ENCODE data around the gene ASPRV1. TPM values are rescaled to one million over a fixed set of nuclear protein-coding genes. Genes with fewer than 3 reads are reported as not detected.

ASPRV1 gene
- total RNA-seq, 1 experiment from 2014 or later: 1.3 TPM

- CTCF ChIA-PET: interaction anchor here (0.9 to 1.1 kb wide), 2 partner anchors 96 to 250 kb away, joined by 3 to 6 read pairs; no protein-coding TSS in a partner anchor
- Mint-ChIP-seq H3K9me3 (no peaks in the 10 kb centered on the region), H3K4me3 (no peak overlapping the region)
Observed at GRCh38 chr2:69975136-69975852, 13.9 kb upstream of the ASPRV1 start.

GRCh38 chr2:69973335-69973735, 11.9 kb upstream of the ASPRV1 start:
- ATAC-seq: no peak
- POLR2A ChIA-PET: no interaction called here
- H3K9me3 Mint-ChIP-seq: no peaks in the 10 kb centered on the region
- TF ChIP-seq, protein P1, sequence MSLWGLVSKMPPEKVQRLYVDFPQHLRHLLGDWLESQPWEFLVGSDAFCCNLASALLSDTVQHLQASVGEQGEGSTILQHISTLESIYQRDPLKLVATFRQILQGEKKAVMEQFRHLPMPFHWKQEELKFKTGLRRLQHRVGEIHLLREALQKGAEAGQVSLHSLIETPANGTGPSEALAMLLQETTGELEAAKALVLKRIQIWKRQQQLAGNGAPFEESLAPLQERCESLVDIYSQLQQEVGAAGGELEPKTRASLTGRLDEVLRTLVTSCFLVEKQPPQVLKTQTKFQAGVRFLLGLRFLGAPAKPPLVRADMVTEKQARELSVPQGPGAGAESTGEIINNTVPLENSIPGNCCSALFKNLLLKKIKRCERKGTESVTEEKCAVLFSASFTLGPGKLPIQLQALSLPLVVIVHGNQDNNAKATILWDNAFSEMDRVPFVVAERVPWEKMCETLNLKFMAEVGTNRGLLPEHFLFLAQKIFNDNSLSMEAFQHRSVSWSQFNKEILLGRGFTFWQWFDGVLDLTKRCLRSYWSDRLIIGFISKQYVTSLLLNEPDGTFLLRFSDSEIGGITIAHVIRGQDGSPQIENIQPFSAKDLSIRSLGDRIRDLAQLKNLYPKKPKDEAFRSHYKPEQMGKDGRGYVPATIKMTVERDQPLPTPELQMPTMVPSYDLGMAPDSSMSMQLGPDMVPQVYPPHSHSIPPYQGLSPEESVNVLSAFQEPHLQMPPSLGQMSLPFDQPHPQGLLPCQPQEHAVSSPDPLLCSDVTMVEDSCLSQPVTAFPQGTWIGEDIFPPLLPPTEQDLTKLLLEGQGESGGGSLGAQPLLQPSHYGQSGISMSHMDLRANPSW (CRISPR knock-in tag; conservative IDR thresholded peaks at IDR 0.05; ENCODE audit: low read depth): no peak
- no peak for TF ChIP-seq SMAD4 (CRISPR knock-in tag; IDR thresholded peaks at IDR 0.05)
- TF ChIP-seq IRF1 (CRISPR knock-in tag; IDR thresholded peaks at IDR 0.05): no peak
- TF ChIP-seq SOX15 (CRISPR knock-in tag; IDR thresholded peaks at IDR 0.05): no peak
- no peak for TF ChIP-seq CDX4 (CRISPR knock-in tag; IDR thresholded peaks at IDR 0.05; ENCODE audit: borderline replicate concordance)
- no peak for TF ChIP-seq ZSCAN18 (CRISPR knock-in tag; IDR thresholded peaks at IDR 0.05)
- no peak for TF ChIP-seq GABPB1 (CRISPR knock-in tag; IDR thresholded peaks at IDR 0.05)
- no peak for TF ChIP-seq ATF2 (CRISPR knock-in tag; IDR thresholded peaks at IDR 0.05; ENCODE audit: borderline replicate concordance, low read depth)

More at GRCh38 chr2:69975136-69975852, 13.9 kb upstream of the ASPRV1 start:
- POLR2A ChIA-PET: no interaction called here
- no peaks in the 10 kb centered on the region for H3K36me3 Mint-ChIP-seq
- H3K27me3 Mint-ChIP-seq (ENCODE audit: low read depth): no peaks in the 10 kb centered on the region
- ATAC-seq: peak; percentile 27; the same call in 1 of the 2 replicates
- peaks cover 20% of the 10 kb centered on the region for H3K4me1 Mint-ChIP-seq
- H3K27ac Mint-ChIP-seq: peak overlapping the region; percentile 47
- no peak for DNase-seq (ENCODE audit: low spot score)
- TF ChIP-seq JUN (CRISPR knock-in tag; IDR thresholded peaks at IDR 0.05): no peak
- no peak for TF ChIP-seq ZSCAN18 (CRISPR knock-in tag; IDR thresholded peaks at IDR 0.05)
- no peak for TF ChIP-seq E2F5 (CRISPR knock-in tag; IDR thresholded peaks at IDR 0.05)
- TF ChIP-seq SMAD4 (CRISPR knock-in tag; IDR thresholded peaks at IDR 0.05): no peak
- no peak for TF ChIP-seq ZNF232 (CRISPR knock-in tag; IDR thresholded peaks at IDR 0.05)
- no peak for TF ChIP-seq GTF2I (CRISPR knock-in tag; conservative IDR thresholded peaks at IDR 0.05)
- no peak for TF ChIP-seq CBFB (CRISPR knock-in tag; IDR thresholded peaks at IDR 0.05; ENCODE audit: low read depth)
- no peak for TF ChIP-seq KAT7 (CRISPR knock-in tag; IDR thresholded peaks at IDR 0.05; ENCODE audit: borderline replicate concordance)
- TF ChIP-seq HMGA2 (CRISPR knock-in tag; IDR thresholded peaks at IDR 0.05): no peak
- no peak for TF ChIP-seq TCF7 (CRISPR knock-in tag; IDR thresholded peaks at IDR 0.05; ENCODE audit: low read depth)
- TF ChIP-seq MYBL2 (CRISPR knock-in tag; IDR thresholded peaks at IDR 0.05): no peak
- no peak for TF ChIP-seq FOXK1 (CRISPR knock-in tag; IDR thresholded peaks at IDR 0.05)
- no peak for TF ChIP-seq SMAD3 (CRISPR knock-in tag; IDR thresholded peaks at IDR 0.05; ENCODE audit: borderline replicate concordance)
- no peak for TF ChIP-seq JAZF1 (CRISPR knock-in tag; IDR thresholded peaks at IDR 0.05)
- no peak for TF ChIP-seq FOXJ3 (CRISPR knock-in tag; IDR thresholded peaks at IDR 0.05; ENCODE audit: borderline replicate concordance)
- no peak for TF ChIP-seq CREM (CRISPR knock-in tag; IDR thresholded peaks at IDR 0.05)
- no peak for TF ChIP-seq CDX4 (CRISPR knock-in tag; IDR thresholded peaks at IDR 0.05; ENCODE audit: borderline replicate concordance)
- TF ChIP-seq, protein P2, sequence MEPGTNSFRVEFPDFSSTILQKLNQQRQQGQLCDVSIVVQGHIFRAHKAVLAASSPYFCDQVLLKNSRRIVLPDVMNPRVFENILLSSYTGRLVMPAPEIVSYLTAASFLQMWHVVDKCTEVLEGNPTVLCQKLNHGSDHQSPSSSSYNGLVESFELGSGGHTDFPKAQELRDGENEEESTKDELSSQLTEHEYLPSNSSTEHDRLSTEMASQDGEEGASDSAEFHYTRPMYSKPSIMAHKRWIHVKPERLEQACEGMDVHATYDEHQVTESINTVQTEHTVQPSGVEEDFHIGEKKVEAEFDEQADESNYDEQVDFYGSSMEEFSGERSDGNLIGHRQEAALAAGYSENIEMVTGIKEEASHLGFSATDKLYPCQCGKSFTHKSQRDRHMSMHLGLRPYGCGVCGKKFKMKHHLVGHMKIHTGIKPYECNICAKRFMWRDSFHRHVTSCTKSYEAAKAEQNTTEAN (CRISPR knock-in tag; IDR thresholded peaks at IDR 0.05): no peak

More at GRCh38 chr2:69973335-69973735, 11.9 kb upstream of the ASPRV1 start:
- peaks cover 15% of the 10 kb centered on the region for H3K4me1 Mint-ChIP-seq
- H3K36me3 Mint-ChIP-seq: no peaks in the 10 kb centered on the region
- no peak overlapping the region for H3K27ac Mint-ChIP-seq
- H3K4me3 Mint-ChIP-seq: no peak overlapping the region
- CTCF ChIA-PET: no interaction called here
- no peak for DNase-seq (ENCODE audit: low spot score)
- H3K27me3 Mint-ChIP-seq (ENCODE audit: low read depth): no peaks in the 10 kb centered on the region; the same call in none of the 2 replicates
